ENCODE data around the gene PDE1C. TPM values are rescaled to one million over a fixed set of nuclear protein-coding genes. Genes with fewer than 3 reads are reported as not detected.

Gene PDE1C
- total RNA-seq, 1 donor from 2014 or later = 0.13 TPM

DNA sequence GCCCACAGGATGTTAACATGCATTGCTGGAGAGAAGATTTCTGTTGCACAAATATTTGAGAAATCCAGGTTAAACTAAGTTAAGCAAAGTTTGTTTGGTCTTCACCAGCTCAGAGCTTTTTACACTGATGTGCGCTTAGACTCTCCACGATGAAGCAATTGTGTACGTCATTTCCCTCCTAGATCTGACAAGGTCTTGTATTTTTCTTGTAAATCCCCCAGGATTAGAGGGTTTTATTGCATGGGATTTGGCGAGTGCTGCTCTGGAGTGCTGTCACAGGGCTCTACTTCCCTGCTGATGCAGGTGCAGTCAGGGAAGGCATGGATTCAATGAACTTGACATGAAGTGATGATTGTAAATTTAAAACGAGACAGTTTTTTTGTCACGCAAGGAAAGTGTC lies 173.3 kb downstream of the PDE1C start:
- DNase-seq (ENCODE audit: low read depth, low spot score) = no peak

DNA sequence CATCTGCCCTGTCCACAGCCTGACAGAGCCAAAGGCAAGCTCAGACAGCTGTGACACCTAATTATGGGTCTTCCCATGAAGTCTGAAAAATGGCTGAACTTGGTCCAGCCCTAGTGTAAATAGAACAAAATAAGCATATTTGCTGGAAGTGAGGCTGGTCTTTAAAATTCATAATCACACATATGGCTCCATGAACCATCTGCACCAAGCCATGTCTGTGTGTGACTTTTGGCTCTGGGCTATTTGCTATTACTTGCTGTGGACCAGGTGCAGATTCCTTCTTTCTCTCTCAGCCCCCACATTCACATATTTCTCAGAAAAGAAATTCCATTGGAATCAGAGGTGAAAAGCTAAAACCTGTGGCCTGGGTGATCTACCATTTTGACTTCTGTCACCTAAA lies 175.9 kb downstream of the PDE1C start:
- no peak for DNase-seq (ENCODE audit: low read depth, low spot score)

- no peak for DNase-seq (ENCODE audit: low read depth, low spot score)
Measured at GRCh38 chr7:31893365-31893764, 176.8 kb downstream of the PDE1C start.

DNA sequence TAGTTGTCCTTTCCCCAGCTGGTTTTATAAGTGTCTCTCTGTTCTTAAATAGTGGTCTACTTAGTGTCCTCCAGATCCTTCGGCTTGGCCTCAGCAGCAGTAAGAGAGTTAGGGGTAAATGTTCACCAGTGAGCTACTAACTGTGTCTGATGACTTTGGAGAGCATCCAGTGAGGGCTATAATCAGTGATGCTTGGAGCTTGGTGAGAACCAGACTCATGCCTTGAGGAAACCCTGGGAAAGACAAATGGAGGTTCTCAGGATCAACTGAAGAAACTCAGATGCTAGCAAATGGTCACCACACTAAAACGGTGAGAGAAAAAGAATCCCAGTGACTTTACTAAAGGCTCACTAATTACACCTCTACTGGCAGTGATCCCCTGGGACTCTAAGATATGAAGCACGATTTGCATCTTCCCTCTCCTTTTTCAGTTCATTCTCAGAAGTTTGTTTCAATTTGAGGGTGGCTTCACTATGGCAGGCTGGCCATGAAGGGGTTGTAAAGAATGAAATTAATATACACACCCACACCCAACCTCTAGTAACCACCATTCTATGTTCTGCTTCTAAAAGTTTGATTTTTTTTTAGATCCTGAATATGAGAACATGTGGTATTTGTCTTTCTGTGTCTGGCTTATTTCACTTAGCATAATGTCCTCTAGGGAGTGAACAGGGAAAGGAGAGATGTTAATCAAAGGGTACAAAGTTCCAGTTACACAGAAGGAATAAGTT lies 177.9 kb downstream of the PDE1C start:
- no peak for DNase-seq (ENCODE audit: low read depth, low spot score)

DNA sequence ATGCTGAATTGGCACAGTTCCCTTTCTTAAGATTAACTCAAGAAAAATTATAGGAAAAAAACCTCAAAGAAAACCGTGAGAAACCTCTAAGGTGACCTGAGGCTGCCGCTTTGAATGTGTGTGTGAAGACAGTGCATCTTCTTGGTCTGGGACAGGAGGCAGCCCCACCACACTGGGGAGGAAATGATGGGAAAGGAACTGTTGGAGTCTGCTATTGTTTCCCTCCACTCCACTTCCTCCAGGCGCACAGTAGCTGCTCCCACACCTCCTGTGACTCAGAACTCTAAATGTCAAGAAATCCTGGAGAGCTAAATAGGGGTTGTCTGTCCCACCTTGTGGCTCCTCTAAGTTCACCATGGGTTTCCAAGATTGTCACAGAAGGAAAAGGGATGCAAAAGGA lies 179.4 kb downstream of the PDE1C start:
- no peak for DNase-seq (ENCODE audit: low read depth, low spot score)

DNA sequence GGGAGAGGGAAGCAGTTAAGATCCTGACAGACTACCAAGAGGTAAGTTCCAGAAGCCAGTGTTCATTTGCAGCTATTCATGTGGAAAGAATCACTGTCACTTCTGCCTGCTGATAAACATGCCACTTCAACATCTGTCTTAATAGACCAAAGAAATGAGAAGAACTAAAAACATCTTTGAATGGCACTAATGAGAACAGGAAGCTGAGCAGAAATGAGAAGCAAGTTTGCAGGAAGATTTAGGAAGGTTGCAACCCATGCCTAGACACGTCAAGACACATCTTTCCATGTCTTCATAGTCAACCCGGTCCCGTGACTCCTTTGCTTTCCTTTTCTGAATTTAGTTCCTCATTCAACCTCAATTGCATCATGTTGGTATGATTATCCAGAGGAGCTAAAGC lies 180.0 kb downstream of the PDE1C start:
- no peak for DNase-seq (ENCODE audit: low read depth, low spot score)

DNA sequence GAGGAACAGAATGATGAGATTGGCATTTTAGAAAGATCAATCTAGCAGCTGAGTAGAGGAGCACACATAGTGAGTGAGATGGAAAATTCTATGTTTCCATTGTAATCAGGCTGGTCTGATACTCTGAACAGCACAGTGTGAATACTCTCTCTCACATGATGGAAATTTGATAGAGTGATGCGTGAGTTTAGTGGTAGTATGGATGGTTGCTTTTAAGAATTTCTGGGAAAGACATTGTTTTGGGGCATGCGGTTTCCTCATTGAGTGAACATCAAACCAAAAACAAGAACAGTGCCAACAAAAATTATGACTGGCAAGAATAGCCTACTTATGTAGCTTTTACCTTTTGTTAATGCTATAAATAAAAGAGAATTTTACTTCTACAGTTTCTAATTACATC lies 183.2 kb downstream of the PDE1C start:
- no peak for DNase-seq (ENCODE audit: low read depth, low spot score)

GRCh38 chr7:31885171-31885570 lies 185.0 kb downstream of the PDE1C start:
- DNase-seq (ENCODE audit: low read depth, low spot score) = no peak

GRCh38 chr7:31883761-31884164 lies 186.4 kb downstream of the PDE1C start:
- DNase-seq (ENCODE audit: low read depth, low spot score) = no peak

- DNase-seq (ENCODE audit: low read depth, low spot score) = no peak
Measured at GRCh38 chr7:31882187-31882586, 188.0 kb downstream of the PDE1C start.

- DNase-seq (ENCODE audit: low read depth, low spot score) = no peak
Measured at GRCh38 chr7:31878875-31879274, 191.3 kb downstream of the PDE1C start.

DNA sequence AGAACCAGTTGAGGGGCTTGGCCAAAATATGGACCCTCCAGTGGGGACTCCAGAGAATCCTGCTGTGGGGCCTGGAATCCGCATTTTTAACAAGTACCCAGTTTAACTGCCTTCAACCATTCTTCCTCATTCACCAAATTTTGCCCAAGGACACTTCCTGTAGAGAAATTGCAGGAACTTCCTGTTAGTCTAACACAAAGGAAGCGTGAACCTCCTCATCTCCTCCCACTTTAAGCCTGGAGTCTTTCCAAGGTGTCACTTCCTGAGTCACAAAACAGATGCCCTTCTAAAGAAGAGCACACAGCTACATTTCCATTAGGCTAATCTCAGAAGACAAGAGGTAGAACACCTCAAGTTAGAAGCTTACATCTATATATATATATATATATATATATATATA lies 194.8 kb downstream of the PDE1C start:
- no peak for DNase-seq (ENCODE audit: low read depth, low spot score)

- DNase-seq (ENCODE audit: low read depth, low spot score) = no peak
Measured at GRCh38 chr7:31874631-31875386, 195.4 kb downstream of the PDE1C start.

DNA sequence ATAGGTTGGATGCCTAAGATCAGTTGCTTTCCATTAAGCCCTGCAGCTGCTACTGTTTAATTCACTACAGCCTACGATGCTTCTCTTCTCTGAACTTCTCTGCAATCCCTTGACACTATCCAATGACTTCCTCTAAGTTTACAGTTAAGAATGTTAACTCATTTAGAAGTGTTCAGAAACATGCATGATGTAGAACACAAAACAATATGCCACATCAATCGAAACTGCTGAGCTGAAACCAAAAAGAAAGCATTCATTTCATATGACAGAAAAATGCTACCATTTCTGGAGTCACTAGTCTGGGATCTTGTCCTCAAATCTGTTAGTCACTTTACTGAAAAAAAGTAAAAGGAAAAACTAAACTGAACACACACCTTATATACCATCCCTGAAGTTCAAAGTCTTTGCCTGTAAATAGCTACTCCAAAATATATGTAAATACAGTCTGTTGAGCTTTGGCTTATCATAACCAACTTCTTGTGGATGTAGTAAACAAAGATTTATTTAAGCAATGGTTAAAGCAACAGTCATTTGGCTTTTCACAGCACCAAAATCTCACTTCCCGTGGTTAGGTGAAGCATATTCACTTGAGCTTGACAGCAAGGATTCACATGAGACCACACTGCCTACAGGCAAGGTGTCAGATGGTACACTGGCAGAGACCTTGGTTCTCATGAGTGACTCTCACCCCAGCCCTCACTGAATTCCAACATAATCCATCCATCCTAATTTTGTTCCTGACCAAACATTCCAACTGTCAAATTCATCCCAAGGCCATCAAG lies 196.2 kb downstream of the PDE1C start:
- DNase-seq (ENCODE audit: low read depth, low spot score) = no peak

DNA sequence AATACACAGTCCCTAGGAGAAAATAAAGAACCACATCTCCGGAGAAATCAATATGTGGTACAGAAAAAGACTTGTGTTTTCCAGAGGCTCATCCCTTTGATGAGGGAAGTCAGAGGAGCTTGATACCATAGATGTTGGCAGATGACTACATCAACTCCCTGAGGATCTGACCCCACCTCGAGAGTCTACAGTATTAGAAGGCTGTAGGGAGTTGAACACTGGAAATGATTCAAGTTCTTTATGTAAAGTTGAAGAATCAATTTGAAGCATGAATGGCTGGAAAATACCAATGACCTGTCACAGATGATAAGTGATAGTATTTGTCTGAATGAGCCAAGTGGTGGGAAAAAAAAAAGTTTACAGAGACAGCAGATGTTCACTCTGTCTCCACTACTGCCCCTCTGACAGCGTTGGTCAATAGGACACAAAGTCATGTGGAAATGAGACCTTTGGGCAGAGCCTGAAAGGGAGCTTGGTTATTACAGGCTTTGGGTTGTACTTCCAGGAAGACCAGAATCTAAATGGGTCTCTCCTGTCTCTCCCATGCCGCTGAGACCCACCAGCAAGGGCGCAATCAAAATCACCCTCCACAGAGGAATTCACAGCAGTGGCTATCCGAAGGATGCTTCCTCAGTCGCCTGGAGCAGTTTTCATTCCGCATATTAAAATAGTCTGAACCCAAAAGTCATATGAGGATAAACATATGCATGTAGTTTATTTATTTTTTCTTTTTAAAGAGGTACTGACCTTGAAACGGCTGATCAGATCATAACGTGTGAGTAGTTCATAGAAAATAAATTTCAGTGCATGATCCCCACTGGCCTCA lies 197.4 kb downstream of the PDE1C start:
- DNase-seq (ENCODE audit: low read depth, low spot score) = no peak

- DNase-seq (ENCODE audit: low read depth, low spot score) = no peak
Measured at GRCh38 chr7:31864646-31865045, 205.6 kb downstream of the PDE1C start.

DNA sequence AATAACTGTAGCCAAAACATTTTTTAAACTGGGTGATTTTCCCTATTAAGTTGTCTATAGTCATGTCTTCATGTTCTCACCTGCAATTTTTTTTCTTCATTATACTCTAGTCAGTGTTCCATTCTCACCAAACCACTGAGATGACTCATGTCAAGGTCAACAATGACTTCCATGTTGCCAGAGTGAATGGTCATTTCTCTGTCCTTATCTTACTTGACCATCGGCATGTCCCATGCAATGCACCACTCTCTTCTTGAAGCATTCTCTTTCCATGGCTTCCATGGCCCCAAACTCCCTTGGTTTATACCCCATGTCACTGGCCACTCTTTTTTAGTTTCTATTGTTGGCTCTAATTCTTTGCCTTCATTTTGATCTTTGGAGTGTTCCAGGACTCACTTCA lies 209.3 kb downstream of the PDE1C start:
- no peak for DNase-seq (ENCODE audit: low read depth, low spot score)

- DNase-seq (ENCODE audit: low read depth, low spot score) = no peak
Measured at GRCh38 chr7:31858055-31858454, 212.2 kb downstream of the PDE1C start.

DNA sequence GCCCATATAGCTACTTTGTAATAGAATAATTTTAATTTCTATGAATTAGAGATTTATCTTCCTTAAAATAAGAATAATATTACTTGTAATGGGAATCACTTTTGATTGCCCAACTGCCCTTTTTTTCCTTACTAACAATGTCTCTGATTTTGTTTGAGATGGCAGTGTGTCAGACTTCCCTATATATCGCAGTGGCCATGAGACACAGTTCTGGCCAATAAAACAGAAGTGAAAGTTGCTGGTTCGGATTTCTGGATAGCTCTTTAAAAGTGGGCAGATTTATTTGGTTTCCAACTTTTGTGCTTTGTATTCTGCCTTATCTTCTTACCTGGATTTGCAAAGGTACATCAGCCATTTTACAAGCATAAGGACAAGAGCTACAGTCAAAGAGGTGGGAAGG lies 213.0 kb downstream of the PDE1C start:
- DNase-seq (ENCODE audit: low read depth, low spot score) = no peak

DNA sequence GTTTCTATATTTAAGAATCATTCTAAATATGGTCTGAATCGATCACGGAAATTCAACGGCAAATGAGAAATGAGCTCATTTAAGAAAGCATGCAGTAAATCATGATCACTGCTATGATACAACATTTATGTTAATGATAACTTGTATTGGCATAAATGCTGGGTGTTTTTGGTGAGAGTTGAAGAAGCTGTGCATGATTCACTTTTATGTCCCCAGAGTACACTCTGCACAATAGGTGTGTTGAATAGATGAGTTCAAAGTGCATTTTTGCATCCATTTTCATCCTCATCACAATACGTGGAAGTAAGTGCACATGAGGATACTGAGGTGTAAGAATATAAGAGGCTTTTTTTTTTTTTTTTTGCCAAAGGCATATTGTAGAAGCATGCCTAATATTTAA lies 213.9 kb downstream of the PDE1C start:
- no peak for DNase-seq (ENCODE audit: low read depth, low spot score)

DNA sequence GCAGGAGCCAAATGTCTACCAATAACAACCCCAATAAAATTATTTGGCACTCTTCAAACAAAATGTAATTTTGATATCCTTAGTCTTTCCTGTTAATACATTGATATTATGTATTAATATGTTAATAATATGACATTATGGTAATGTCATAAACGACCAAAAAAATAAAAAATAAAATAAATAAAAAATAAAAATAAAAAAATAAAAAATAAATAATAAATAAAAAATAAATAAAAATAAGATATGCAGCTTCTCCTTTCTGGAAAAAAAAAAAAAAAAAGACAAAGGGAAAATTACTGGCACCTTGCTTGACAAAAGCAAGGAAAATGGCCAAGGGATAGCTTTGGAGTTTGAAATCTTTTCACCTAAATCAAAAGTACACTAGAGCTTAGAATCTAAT lies 214.7 kb downstream of the PDE1C start:
- no peak for DNase-seq (ENCODE audit: low read depth, low spot score)
